ENCODE results near the gene MAP2K5.

Gene MAP2K5

GRCh38 chr15:67839929-67840748 is 297.6 kb downstream of the MAP2K5 start, which contains the start of gene RNU6-1 (continued):
- TF ChIP-seq OVOL3 (tag by site-specific recombination; IDR thresholded peaks at IDR 0.05): peak; percentile 57; the same call in 1 of the 2 replicates
- peak; percentile 95 for TF ChIP-seq ZBTB17 (tag by site-specific recombination; IDR thresholded peaks at IDR 0.05)
- 0 out of 2 replicates have a peak, but pooled peaks have one; percentile 56 for TF ChIP-seq KLF10 (tag by site-specific recombination; IDR thresholded peaks at IDR 0.05)
- TF ChIP-seq ZNF596 (tag by site-specific recombination; IDR thresholded peaks at IDR 0.05): no peak
- no peak for TF ChIP-seq EGR2 (tag by site-specific recombination; IDR thresholded peaks at IDR 0.05; ENCODE audit: low read depth)
- no peak for TF ChIP-seq BCL6B (tag by site-specific recombination; IDR thresholded peaks at IDR 0.05)
- TF ChIP-seq ZNF366 (tag by site-specific recombination; conservative IDR thresholded peaks at IDR 0.05): no peak
- TF ChIP-seq ZNF449 (tag by site-specific recombination; IDR thresholded peaks at IDR 0.05): peak; percentile 59; the same call in 1 of the 2 replicates
- TF ChIP-seq ZNF623 (tag by site-specific recombination; IDR thresholded peaks at IDR 0.05): peak; percentile 10; the same call in 1 of the 2 replicates
- TF ChIP-seq HOXA7 (CRISPR knock-in tag; IDR thresholded peaks at IDR 0.05; ENCODE audit: borderline replicate concordance): no peak
- TF ChIP-seq ZNF48 (tag by site-specific recombination; IDR thresholded peaks at IDR 0.05): no peak
- peak; percentile 97; the same call in 1 of the 2 replicates for TF ChIP-seq ZBTB10 (tag by site-specific recombination; IDR thresholded peaks at IDR 0.05)
- 0 out of 2 replicates have a peak, but pooled peaks have one; percentile 42 for TF ChIP-seq MYNN (tag by site-specific recombination; IDR thresholded peaks at IDR 0.05; ENCODE audit: borderline replicate concordance)
- peak; percentile 70; the same call in 1 of the 2 replicates for TF ChIP-seq YY1 (tag by site-specific recombination; IDR thresholded peaks at IDR 0.05)
- no peak for TF ChIP-seq HIC1 (tag by site-specific recombination; IDR thresholded peaks at IDR 0.05)
- TF ChIP-seq ZNF423 (tag by site-specific recombination; IDR thresholded peaks at IDR 0.05): peak; percentile 57
- TF ChIP-seq ZNF473 (tag by site-specific recombination; IDR thresholded peaks at IDR 0.05): no peak
- TF ChIP-seq ZSCAN16 (tag by site-specific recombination; IDR thresholded peaks at IDR 0.05): no peak
- peak; percentile 45 for TF ChIP-seq ZSCAN30 (tag by site-specific recombination; IDR thresholded peaks at IDR 0.05)
- TF ChIP-seq ZNF610 (tag by site-specific recombination; IDR thresholded peaks at IDR 0.05; ENCODE audit: borderline replicate concordance): 0 out of 2 replicates have a peak, but pooled peaks have one; percentile 32
- TF ChIP-seq HOXC10 (CRISPR knock-in tag; IDR thresholded peaks at IDR 0.05): no peak
- no peak for TF ChIP-seq ZBTB44 (tag by site-specific recombination; IDR thresholded peaks at IDR 0.05)
- no peak for TF ChIP-seq ZNF175 (tag by site-specific recombination; IDR thresholded peaks at IDR 0.05)
- 0 out of 2 replicates have a peak, but pooled peaks have one; percentile 1 for TF ChIP-seq ZNF121 (tag by site-specific recombination; IDR thresholded peaks at IDR 0.05)
- no peak for TF ChIP-seq ZNF26 (tag by site-specific recombination; IDR thresholded peaks at IDR 0.05)
- 0 out of 2 replicates have a peak, but pooled peaks have one; percentile 26 for TF ChIP-seq ZBTB1 (tag by site-specific recombination; IDR thresholded peaks at IDR 0.05)
- no peak for TF ChIP-seq ZNF202 (tag by site-specific recombination; IDR thresholded peaks at IDR 0.05; ENCODE audit: borderline replicate concordance)
- TF ChIP-seq SP2 (tag by site-specific recombination; IDR thresholded peaks at IDR 0.05): peak; percentile 20; the same call in 1 of the 2 replicates
- TF ChIP-seq ZNF747 (tag by site-specific recombination; IDR thresholded peaks at IDR 0.05): no peak
